NCI-H1417 treated with DMSO at 0.1 percent for 48 hours (cell line): ENCODE results near the gene SNX24.
"Not testable (repeated sequence)": the region's sequence is repeated elsewhere in the genome, so short reads cannot be mapped to it uniquely, and the experiment has no call there.

ENCODE experiments used
- DNase-seq: peaks from one replicate; lab custom pipeline; 2025; lab: John Stamatoyannopoulos, UW

SNX24 gene, protein sequence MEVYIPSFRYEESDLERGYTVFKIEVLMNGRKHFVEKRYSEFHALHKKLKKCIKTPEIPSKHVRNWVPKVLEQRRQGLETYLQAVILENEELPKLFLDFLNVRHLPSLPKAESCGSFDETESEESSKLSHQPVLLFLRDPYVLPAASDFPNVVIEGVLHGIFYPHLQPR

DNA sequence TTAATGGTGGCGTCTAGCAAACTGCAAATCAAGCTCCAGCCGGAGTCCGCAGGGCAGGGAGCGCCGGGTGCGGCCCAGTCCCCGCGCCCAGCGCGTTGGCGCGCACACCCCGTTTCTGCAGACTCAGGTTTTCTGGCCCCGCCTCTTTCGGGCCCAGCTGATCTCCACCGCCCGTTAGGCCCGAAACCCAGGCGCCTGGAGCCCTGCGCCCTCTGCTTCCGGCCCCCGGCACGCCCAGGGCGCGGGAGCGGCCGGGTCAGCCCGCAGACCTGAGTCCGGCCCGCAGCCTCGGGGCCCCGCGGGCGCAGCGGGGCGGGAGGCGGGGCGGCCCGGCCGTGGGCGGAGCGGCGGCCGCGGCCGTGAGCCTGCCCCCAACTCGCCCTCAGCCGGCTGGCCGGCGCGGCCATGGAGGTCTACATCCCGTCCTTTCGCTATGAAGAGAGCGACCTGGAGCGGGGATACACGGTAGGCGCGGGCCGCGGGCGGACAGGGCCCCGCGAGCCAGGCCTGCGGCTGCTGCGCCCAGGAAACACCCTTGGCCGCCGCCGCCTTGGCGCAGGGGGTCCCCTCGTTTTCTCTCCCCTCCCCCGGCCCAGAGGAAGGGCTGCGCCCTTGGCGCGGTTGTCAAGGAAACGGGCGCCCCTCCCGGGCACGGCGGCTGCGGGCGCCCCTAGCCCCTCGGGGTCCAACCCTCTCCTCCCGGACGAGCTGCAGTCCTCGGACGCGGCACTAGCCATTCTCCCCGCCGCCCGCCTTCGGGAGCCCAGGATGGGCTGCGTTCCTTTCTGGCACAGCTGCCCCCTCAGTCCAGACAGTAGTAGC lies at the start of gene SNX24:
Gene SNX24, plus strand, starts transcription at position 385 of the 822 bp plus-strand sequence. Its CDS starts 21 bp downstream, at position 406.
- DNase-seq, result no peak

DNA sequence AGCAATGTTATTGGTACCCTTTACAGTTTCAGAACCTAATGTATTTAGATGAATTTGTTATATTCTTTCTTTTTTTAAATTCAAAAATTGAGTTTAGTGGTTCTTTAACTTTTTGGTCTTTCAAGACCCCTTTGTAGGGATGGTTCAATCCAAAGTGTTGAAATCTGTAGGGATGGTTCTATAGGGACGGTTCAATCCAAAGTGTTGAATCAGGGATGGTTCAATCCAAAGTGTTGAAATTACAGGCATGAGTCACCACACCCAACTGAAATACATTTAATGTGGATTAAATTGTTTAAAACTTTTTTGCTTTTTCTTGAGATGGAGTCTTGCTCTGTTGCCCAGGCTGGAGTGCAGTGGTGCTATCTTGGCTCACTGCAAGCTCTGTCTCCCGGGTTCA lies 39.9 kb upstream of the SNX24 start:
- DNase-seq, result no peak

DNA sequence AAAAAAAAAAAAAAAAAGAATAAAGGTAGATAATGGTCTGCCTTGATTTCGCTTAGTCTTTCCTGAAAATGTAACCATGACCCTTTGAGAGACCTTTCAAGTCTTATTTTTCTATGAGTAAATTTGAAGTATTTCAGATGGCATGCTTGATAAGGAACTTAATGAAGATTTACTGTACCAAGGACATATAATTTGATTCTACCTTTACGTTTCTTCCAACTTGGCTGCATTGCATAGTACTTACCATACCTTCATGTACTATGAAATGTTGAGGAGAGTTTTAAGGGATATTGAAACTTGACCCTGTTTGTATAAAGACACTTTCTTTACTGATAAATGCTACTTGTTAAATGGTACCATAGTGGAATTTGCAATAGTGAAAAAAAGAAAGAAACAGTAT lies 35.0 kb upstream of the SNX24 start:
- no peak for DNase-seq

DNA sequence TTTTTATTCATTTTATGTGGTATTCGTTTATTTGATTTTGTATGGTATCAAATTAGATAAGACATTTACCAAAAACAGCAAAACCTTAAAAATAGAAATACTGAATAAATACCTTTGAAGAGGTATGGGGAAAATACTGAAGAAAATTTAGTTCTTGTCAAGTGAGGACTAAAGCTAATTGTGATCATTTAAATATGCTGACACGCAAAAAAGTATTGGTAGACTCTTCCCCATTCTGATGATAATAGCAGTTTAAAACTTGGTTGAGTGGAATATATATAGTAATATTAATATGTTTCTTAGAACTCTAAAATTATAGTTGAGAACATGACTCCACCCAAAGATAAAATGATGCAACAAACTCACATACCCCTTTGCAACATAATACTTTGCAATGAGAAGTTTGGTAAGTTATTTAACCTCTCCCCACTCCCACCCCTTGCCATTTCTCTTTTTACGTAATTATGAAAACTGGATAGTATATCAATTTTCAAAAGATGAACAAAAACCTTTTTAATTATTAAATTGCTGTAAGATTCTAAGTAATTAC lies 30.1 kb upstream of the SNX24 start:
- no peak for DNase-seq

DNA sequence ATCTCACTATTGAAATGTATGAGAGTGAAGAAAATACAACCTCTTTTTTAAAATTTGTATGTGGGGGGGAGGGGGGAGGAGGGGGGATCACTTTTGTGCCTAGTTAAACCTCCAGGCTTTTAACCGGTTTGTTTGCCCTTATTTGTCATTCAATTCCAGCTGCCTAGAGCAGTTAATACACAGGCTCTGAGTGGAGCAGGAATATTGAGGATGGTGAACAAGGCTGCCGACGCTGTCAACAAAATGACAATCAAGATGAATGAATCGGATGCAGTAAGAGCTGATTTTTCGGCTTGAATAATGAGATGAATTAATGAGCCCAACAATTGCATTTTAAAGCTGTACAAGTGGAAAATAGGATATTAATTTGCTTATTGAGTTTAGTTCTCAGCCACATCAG lies 28.7 kb upstream of the SNX24 start:
- DNase-seq, result peak; percentile 28

DNA sequence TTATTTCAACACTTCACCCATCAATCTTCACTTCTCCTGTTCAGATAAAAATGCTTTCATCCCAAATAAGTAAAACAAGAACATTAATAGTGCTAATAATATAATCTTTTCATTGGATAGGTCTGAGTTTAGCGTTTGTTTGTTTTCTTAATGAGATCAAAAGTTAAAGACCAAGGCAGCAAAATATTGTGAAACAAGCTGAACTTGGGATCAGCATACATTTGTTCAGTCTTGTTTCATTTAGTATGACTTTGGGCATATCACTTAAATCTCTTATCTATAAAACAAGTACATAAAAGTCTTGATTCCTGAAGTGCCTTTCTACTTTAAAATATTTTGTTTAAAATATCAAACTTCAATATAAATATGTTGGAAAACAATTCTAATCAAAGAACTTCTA lies 13.4 kb upstream of the SNX24 start:
- no peak for DNase-seq

DNA sequence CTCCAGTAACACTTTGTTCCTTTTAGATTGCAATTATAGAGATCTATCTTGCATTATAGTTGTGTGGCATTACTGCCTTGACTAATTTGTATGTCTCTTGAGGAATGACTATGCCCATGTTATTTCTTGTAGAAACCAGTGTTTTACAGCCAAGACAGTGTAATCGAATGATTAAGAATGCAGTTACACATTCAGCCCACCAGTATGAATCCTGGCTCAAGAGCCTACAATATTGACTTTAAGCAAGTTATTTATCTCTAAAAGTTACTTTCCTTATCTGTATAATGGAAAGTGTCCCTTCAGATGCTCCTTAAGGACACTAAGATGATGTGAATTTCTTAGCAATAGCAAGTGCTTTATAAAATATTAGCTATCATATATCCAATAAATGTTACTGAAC lies 9.7 kb upstream of the SNX24 start:
- DNase-seq, result no peak

DNA sequence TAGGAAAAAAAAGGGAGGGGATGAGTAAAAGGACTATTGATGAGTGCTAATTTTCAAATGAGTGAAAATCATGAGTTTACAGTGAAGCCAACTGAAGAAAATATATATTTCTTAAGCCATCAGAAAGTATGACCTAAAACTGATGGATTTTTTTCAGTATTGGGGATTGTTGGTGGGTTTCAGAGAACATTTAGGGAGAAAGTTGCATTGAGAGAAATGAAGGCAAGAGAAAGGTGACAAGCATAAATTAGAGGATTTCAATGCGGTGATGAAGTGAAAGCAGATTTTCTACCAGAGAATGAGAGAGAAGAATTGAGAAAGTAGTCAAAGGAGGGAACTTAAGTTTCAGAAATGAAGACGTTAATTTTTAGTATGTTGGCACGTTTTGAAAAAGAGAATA lies 8.5 kb upstream of the SNX24 start:
- DNase-seq, result no peak

DNA sequence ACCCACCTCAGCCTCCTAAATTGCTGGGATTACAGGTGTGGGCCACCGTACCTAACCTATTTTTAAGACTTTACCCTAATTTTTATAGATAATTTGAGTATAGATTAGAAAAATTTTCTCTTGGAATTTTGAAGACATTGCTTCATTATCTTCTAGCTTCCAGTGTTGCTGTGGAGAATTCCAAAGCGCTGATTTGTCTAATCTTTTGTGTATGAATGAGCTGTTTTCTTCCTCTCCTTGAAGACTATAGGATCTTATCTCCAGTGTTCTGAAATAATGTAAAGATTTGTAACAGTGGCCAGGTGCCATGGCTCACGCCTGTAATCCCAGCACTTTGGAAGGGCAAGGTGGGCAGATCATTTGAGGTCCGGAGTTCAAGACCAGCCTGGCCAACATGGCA lies 5.7 kb upstream of the SNX24 start:
- DNase-seq, result no peak

DNA sequence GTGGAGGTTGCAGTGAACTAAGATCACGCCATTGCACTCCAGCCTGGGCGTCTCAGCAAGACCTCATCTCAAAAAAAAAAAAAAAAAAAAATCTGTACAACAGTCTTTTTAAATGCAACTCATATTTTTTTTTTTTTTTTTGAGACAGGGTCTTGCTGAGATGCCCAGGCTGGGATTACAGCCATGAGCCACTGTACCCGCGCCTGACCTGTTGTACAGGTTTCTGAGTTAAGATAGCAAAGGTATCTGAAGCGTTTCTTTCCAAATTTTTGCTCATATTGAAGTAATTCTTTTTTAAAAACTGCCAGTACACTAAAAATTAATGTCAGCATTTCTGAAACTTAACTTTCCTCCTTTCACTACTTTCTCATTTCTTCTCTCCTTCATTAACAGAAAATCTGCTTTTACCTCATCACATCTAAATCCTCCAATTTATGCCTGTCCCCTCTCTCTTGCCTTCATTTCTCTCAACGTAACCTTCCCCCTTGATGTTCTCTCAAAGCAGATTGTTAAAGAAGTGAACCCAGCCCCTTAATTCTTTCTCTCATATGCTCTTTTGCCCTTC lies 3.3 kb upstream of the SNX24 start:
- no peak for DNase-seq

DNA sequence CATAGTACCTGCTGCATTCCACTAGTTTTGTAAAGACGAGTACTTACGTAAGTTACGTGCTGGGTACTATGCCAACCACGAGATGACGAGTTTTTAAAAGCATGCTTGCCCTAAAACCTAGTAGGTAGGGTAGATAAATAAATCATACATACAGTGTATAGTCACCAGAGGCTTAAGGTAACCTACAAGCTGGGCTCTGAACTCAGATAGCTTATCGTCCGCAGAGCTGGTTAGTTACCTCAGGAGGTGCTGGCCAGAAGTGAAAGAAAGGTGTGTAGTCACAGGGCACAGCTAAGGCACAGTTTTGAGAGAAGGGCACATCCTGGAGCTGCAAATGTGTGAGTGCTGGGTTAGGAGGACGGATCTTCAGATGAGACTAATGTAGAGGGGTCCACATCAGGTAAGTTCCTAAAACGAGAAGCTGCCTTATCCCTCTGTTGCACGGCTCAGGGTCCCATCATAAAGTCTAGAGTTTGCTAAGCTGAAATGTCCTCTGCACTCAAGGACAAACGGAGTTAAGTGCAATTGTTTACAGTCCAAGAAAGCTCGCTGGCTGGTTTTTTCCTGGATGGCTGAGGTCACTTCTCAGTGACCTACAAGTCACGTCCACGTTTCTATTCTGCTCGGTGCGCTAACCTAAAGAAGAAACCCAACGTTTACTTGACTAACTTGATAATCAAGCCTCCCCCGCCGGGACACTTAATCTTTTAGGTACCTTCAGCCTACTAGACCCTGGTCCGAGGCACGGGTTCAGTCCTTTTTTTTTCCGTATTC lies 1.1 kb upstream of the SNX24 start:
- no peak for DNase-seq

DNA sequence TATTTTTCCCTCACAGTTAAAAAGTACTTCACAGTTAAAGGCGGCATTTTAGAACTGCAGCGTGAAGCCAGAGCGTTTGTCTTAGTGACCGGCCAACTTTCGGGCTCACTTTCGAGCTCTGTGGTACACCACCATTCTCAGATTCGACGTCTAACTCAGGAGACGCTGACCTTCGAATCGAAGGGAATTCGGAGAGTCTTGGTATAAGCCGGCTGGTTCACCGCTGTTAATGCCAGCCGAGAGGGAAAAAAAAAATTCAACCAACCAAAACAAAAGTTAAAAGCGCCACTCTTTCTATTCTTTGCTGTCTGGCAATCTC lies 544 bp upstream of the SNX24 start:
- DNase-seq, result no peak

DNA sequence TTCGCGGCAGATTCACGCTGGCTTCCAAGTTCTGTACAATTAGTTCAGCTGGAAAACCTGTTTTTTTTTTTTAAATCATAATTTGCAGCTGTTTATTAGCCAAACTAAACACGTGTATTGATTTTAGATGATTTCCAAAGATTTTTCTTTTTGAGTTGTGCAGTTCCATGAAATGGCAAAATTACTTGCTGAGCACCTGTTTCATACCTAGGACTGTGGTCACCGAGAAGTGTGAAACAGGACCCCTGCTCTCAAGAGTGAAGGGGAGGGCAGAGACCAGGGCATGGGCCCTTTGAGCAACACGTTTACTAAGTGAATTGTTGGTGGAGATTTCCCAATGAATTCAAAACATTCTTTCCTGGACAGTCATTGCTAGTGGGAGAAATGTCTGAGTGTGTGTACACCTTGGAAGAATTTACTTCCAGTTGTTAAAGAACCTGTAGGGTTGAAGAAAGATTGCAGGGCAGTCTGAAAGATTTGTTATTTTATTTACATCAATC lies 688 bp downstream of the SNX24 start:
- no peak for DNase-seq

DNA sequence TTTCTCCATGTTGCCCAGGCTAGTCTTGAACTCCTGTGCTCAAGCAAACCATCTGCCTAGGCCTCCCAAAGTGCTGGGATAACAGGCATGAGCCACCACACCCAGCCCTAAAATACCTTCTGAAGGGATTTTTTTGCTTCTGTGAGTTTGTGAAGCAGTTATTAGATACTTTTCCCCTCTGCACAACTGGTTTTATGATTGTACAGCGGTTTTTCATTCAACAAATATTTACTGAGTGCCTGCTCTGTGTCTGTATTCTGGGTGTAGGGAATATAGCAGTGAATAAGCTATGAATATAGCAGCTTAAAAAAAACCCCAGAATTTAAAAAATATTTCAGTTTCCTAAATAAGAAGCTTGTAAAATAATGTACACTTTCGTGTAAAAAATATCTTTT lies 2.3 kb downstream of the SNX24 start:
- no peak for DNase-seq

DNA sequence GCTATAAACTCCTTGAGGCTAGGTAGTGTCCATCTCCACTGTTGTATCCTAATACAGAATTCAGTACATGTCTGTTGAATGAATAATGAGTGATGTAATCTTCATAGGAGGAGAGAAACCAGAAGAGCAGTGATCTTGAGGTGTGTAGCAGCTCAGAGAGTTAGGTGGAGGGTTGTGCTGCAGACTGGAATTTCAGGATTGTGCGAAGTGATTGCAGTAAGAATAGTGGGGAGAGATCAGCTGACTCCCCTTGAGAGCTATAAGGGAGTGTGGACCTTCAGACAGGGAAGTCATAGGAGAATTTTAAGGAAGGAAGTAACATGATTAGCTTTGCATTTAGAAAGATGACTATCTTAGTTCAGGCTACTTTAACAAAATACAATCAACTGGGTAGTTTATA lies 4.4 kb downstream of the SNX24 start:
- no peak for DNase-seq

DNA sequence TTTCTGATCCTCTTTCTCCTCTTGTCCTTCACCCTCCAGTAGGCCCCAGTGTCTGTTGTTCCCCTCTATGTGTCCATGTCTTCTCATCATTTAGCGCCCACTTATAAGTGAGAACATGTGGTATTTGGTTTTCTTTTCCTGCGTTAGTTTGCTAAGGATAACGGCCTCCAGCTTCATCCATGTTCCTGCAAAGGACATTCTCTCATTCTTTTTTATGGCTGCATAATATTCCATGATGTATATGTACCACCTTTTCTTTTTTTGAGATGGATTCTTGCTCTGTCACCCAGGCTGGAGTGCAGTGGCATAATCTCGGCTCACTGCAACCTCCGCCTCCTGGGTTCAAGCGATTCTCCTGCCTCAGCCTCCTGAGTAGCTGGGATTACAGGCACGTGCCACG lies 12.1 kb downstream of the SNX24 start:
- not testable (repeated sequence) for DNase-seq

DNA sequence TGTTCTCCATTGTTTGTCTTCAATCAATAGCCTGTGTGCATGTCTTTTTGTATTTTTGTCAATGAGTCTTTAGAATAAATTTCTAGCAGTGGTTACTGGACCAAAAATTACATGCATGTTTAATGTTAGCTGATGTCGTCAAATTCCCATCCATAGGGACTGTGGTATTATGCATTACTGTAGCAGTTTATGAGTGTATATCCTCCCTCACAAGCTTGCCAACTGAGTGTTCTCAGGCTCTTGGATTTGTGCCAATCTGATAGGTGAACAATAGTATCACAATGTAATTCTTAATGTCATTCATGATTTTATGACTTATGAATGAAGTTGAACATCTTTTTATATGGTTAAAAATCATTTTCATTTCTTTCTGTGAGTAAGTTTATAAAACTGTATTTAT lies 13.0 kb downstream of the SNX24 start:
- DNase-seq, result no peak

DNA sequence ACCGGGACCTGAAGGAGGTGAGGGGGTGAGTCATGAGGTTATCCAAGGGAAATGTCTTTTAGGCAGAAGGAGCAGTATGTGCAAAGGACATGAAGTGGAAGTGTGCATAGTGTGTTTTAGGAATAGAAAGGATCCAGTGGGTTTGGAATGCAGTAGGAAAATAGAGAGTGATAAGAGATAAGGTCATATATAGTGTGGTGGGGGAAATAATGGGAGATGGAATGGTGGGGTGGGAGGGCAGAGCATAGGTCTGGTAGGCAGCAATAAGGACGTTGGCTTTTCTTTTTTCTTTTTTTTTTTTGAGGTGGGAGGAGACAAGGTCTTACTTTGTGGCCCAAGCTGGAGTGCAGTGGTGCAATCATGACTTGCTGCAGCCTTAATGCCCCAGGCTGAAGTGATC lies 17.8 kb downstream of the SNX24 start:
- DNase-seq, result no peak

DNA sequence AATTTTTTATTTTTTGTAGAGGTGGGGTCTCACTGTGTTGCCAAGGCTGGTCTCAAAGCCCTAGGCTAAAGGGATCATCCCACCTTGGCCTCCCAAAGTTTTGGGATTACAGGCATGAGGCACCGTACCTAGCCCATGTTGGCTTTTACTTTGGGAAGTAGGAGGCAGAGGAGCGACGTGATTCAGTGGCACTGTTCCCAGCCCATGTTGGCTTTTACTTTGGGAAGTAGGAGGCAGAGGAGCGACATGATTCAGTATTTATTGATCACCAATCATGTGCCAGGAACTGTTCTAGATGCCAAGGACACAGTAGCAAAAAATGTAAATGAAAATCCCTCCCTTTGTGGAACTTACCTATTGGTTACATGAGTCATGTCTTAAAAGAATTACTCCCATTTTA lies 18.3 kb downstream of the SNX24 start:
- no peak for DNase-seq

DNA sequence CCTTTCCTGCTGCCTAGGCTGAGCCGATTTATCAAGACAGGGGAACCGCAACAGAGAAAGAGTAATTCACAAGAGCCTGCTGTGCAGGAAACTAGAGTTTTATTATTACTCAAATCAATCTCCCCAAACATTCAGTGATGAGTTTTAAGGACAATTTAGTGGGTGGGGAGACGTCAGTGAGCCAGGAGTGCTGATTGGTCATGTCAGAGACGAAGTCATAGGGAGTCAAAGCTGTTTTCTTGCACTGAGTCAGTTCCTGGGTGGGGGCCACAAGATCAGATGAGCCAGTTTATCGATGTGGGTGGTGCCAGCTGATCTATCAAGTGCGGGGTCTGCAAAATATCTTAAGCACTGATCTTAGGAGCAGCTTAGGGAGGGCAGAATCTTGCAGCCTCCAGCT lies 19.0 kb downstream of the SNX24 start:
- DNase-seq, result no peak

DNA sequence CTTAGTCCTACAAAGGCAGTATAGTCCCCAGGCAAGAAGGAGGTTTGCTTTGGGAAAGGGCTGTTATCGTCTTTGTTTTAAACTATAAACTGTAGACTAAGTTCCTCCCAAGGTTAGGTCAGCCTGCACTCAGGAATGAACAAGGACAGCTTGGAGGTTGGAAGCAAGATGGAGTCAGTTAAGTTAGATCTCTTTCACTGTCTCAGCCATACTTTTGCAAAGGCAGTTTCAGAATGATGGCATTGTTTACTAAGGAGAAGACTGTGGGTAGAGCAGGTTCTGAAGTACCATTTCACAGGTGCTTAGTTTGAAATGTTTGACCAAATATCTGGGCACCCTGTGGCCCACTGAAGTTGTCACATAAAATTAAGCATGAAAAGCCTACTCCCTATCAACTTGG lies 19.4 kb downstream of the SNX24 start:
- no peak for DNase-seq

DNA sequence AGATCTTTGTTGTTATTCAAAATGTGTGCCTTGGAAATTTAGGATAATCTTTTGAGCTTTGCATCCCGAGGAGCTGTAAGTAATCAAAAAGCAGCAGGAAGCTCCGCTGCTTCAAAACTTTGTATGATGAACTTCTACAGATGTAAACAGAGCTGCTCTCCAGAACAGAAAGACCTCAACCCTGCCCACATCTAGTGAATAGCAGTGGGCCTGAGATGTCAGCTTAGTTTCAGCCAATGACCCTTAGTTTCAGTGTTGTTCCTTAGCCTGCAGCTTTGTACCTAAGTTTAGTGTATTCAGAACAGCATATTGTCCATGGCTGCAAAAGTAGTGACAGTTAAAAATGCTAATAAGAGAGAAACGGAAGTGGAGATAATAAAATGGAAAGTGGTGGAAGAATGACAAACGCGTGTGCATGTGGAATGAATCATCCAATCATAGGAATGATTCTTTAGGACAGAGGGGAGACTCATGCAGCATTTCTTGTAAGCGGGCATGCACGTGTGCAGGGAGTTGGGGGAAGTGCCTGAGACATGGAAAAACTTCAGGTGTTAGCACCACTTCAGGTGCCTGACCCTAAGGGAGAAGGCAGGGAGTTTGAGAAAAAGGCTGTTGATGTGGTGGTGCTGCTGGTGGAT lies 24.9 kb downstream of the SNX24 start:
- no peak for DNase-seq
